H1 (cell line): ENCODE results near the gene MTIF3. TPM values are rescaled to one million over a fixed set of nuclear protein-coding genes. Genes with fewer than 3 reads are reported as not detected.

ENCODE experiments used
- CTCF ChIA-PET: fragments of 300-600 bp; sonication (Branson Sonifier 250); formaldehyde crosslinking; loops from one replicate; lab custom pipeline; 2021; ENCODE audit not compliant: partially characterized antibody; lab: Charles Lee
- POLR2A ChIA-PET: fragments of 300-600 bp; sonication (Branson Sonifier 250); formaldehyde crosslinking; loops from one replicate; lab custom pipeline; 2021; ENCODE audit warnings: inconsistent platforms; ENCODE audit not compliant: partially characterized antibody; lab: Charles Lee
- DNase-seq, 2 experiments: peaks; one replicate each; pipeline versions ENCODE4 v3.0.0 to v3.0.0-alpha.2; 2010 to 2022; ENCODE audit warnings: low spot score in 2 of 2, low read depth in 1 of 2, mixed read lengths in 1 of 2
- FAIRE-seq: peaks from 2 replicates; lab custom pipeline; 2011; peaks lifted over from hg19 to GRCh38; lab: Jason Lieb, UNC
- H2AFZ ChIP-seq: 2 replicates; pipeline ENCODE4 v1.8.1; 2012; ENCODE audit warnings: low read length, inconsistent platforms
- H2AK5ac ChIP-seq: 2 replicates; pipeline ENCODE4 v1.6.1; 2013; ENCODE audit warnings: low read depth, low read length
- H2BK120ac ChIP-seq: replicated peaks from 2 replicates; pipeline ENCODE3; 2013; ENCODE audit warnings: low read depth, low read length, inconsistent platforms
- H2BK12ac ChIP-seq: 2 replicates; pipeline ENCODE4 v1.6.1; 2013; ENCODE audit warnings: low read depth, low read length
- H2BK15ac ChIP-seq: 2 replicates; pipeline ENCODE4 v1.6.1; 2013; ENCODE audit warnings: low read length
- H2BK20ac ChIP-seq: 2 replicates; pipeline ENCODE4 v1.6.1; 2013; ENCODE audit warnings: low read length
- H2BK5ac ChIP-seq: 2 replicates; pipeline ENCODE4 v1.6.1; 2013; ENCODE audit warnings: low read depth, low read length
- H3K14ac ChIP-seq: 2 replicates; pipeline ENCODE4 v1.6.1; 2013; ENCODE audit warnings: inconsistent platforms; ENCODE audit not compliant: insufficient read length
- H3K18ac ChIP-seq: 2 replicates; pipeline ENCODE4 v1.6.1; 2013; ENCODE audit warnings: low read length; ENCODE audit errors: extremely low read depth
- H3K23ac ChIP-seq: 2 replicates; pipeline ENCODE4 v1.6.1; 2013; ENCODE audit warnings: inconsistent platforms; ENCODE audit not compliant: insufficient read length
- H3K23me2 ChIP-seq: 2 replicates; pipeline ENCODE4 v1.6.1; 2013; ENCODE audit warnings: low read depth, low read length
- H3K27ac ChIP-seq: 2 replicates; pipeline ENCODE4 v1.6.1; 2011; ENCODE audit warnings: low read depth, low read length, inconsistent platforms
- H3K27me3 ChIP-seq, 4 experiments: replicated peaks in 1 of 4; 1 replicate in 1 of 4; 2 replicates in 3 of 4; pipeline versions ENCODE4 v1.6.1 to v1.8.1; 2011 to 2013; ENCODE audit warnings: low read length in 3 of 4, mild to moderate bottlenecking in 3 of 4, inconsistent platforms in 2 of 4, mixed read lengths in 2 of 4, moderate library complexity in 1 of 4; ENCODE audit not compliant: control insufficient read depth in 3 of 4, insufficient read depth in 3 of 4; ENCODE audit errors: extremely low read depth in 1 of 4
- H3K36me3 ChIP-seq, 4 experiments: 2 replicates each; pipeline versions ENCODE4 v1.6.1 to v1.8.1; 2011 to 2013; ENCODE audit warnings: mild to moderate bottlenecking in 4 of 4, low read length in 3 of 4, moderate library complexity in 2 of 4, control low read depth in 1 of 4, inconsistent platforms in 1 of 4; ENCODE audit not compliant: insufficient read depth in 4 of 4, control insufficient read depth in 2 of 4
- H3K4ac ChIP-seq: replicated peaks from 2 replicates; pipeline ENCODE3; 2013; ENCODE audit warnings: low read length, low read depth, mixed read lengths, inconsistent platforms; ENCODE audit not compliant: insufficient read length
- H3K4me1 ChIP-seq, 4 experiments: replicated peaks in 1 of 4; 1 replicate in 1 of 4; 2 replicates in 3 of 4; pipeline versions ENCODE4 v1.6.1 to v1.8.1; 2011 to 2013; ENCODE audit warnings: low read length in 3 of 4, inconsistent platforms in 2 of 4, mixed read lengths in 1 of 4; ENCODE audit not compliant: insufficient read depth in 4 of 4, control insufficient read depth in 3 of 4
- H3K4me2 ChIP-seq, 2 experiments: 2 replicates each; pipeline versions ENCODE4 v1.6.1 to v1.8.1; 2011 to 2013; ENCODE audit warnings: low read depth in 2 of 2, low read length in 2 of 2, control low read depth in 1 of 2, inconsistent platforms in 1 of 2, mild to moderate bottlenecking in 1 of 2; ENCODE audit not compliant: insufficient read depth in 1 of 2
- H3K4me3 ChIP-seq, 4 experiments: fragments of 200-600, 300-600 bp in 1 of 4; sonication (generic), shearing (Covaris generic), sonication (Bioruptor Twin) in 1 of 4; 2 replicates each; pipeline versions ENCODE4 v1.5.1 to v1.8.1; 2011 to 2016; ENCODE audit warnings: low read length in 4 of 4, low read depth in 3 of 4, control low read depth in 2 of 4, inconsistent platforms in 2 of 4, mild to moderate bottlenecking in 2 of 4, mixed read lengths in 1 of 4, moderate library complexity in 1 of 4; ENCODE audit not compliant: insufficient read depth in 2 of 4; ENCODE audit errors: extremely low read depth in 1 of 4
- H3K56ac ChIP-seq: replicated peaks from 2 replicates; pipeline ENCODE3; 2013; ENCODE audit warnings: low read depth, mild to moderate bottlenecking, mixed read lengths, low read length, inconsistent platforms; ENCODE audit not compliant: insufficient read length
- H3K79me1 ChIP-seq: 2 replicates; pipeline ENCODE4 v1.6.1; 2013; ENCODE audit warnings: low read depth, low read length, control low read depth
- H3K79me2 ChIP-seq, 2 experiments: 2 replicates each; pipeline versions ENCODE4 v1.6.1 to v1.8.1; 2012 to 2013; ENCODE audit warnings: low read length in 2 of 2, mild to moderate bottlenecking in 2 of 2, inconsistent platforms in 1 of 2; ENCODE audit not compliant: insufficient read depth in 2 of 2, control insufficient read depth in 1 of 2
- H3K9ac ChIP-seq, 4 experiments: replicated peaks in 1 of 4; 1 replicate in 1 of 4; 2 replicates in 3 of 4; pipeline versions ENCODE4 v1.6.1 to v1.8.1; 2011 to 2013; ENCODE audit warnings: low read depth in 3 of 4, low read length in 3 of 4, control low read depth in 2 of 4, mild to moderate bottlenecking in 2 of 4, moderate library complexity in 2 of 4, inconsistent platforms in 1 of 4; ENCODE audit errors: extremely low read depth in 1 of 4
- H3K9me3 ChIP-seq, 2 experiments: 2 replicates each; pipeline versions ENCODE4 v1.6.1 to v1.8.1; 2012 to 2013; ENCODE audit warnings: mild to moderate bottlenecking in 2 of 2, moderate library complexity in 2 of 2, control low read depth in 1 of 2, inconsistent platforms in 1 of 2, low read depth in 1 of 2, low read length in 1 of 2, mixed read lengths in 1 of 2; ENCODE audit not compliant: insufficient read depth in 2 of 2
- H4K20me1 ChIP-seq, 2 experiments: replicated peaks in 1 of 2; 2 replicates each; pipeline versions ENCODE3 to v1.8.1; 2011 to 2013; ENCODE audit warnings: inconsistent platforms in 2 of 2, low read length in 2 of 2, mild to moderate bottlenecking in 1 of 2; ENCODE audit not compliant: insufficient read depth in 2 of 2, control insufficient read depth in 1 of 2
- H4K5ac ChIP-seq: 2 replicates; pipeline ENCODE4 v1.6.1; 2013; ENCODE audit warnings: low read length, low read depth, mixed read lengths, inconsistent platforms; ENCODE audit not compliant: insufficient read length
- H4K8ac ChIP-seq: 2 replicates; pipeline ENCODE4 v1.8.0; 2013; ENCODE audit warnings: mild to moderate bottlenecking, moderate library complexity, low read length, inconsistent platforms; ENCODE audit not compliant: insufficient read depth; ENCODE audit errors: extremely low read depth
- H4K91ac ChIP-seq: replicated peaks from 2 replicates; pipeline ENCODE3; 2013; ENCODE audit warnings: low read length, mixed read lengths, inconsistent platforms; ENCODE audit not compliant: insufficient read length
- RFX5 ChIP-seq: IDR thresholded peaks from 2 replicates; pipeline ENCODE4 v1.6.1; 2011; ENCODE audit warnings: low read depth, low read length, improper control_type of control experiment, borderline replicate concordance
- SAP30 ChIP-seq: fragments of 300-600 bp; sonication (generic); IDR thresholded peaks from 2 replicates; pipeline ENCODE4 v1.7.1; 2012; ENCODE audit warnings: low read length, moderate library complexity, mild to moderate bottlenecking, inconsistent platforms; ENCODE audit not compliant: insufficient read depth, insufficient replicate concordance
- TEAD4 ChIP-seq: IDR thresholded peaks from 2 replicates; pipeline ENCODE4 v1.6.1; 2012; ENCODE audit warnings: low read depth, low read length, inconsistent platforms, mixed read lengths
- WGBS, 2 experiments: shearing (Covaris generic) in 1 of 2; methylation state at CpG; one replicate each; pipeline versions ENCODE4 v1.1.6 to v1.1.7; 2013 to 2015; ENCODE audit warnings: low lambda C conversion rate in 2 of 2, mixed read lengths in 2 of 2, inconsistent platforms in 1 of 2, low coverage in 1 of 2, missing lambda C conversion rate in 1 of 2; ENCODE audit not compliant: insufficient replicate concordance in 2 of 2, insufficient coverage in 1 of 2, insufficient read length in 1 of 2; ENCODE audit errors: extremely low coverage in 1 of 2, missing lambda C conversion rate in 1 of 2; 5-methylcytosine and 5-hydroxymethylcytosine counted together
- polyA plus RNA-seq, 7 experiments: library from polyadenylated mRNA; depleted of rRNA in 3 of 7; stranded (reverse) in 5 of 7; unstranded in 2 of 7; fragments of >200 nt in 5 of 7; fragments of 200-250 nt in 2 of 7; gene quantifications; 1 replicate in 5 of 7; 2 replicates in 1 of 7; 4 replicates in 1 of 7; pipeline versions ENCODE4 v1.2.1 to v1.2.3, GENCODE V29; 2011 to 2013; ENCODE audit warnings: missing spikeins in 2 of 7, mixed read lengths in 2 of 7
- total RNA-seq: library from RNA; stranded (reverse); fragmentation: NEBNext Ultra II Directional; extraction: Animal tissue kit (Norgen Biotek cat#: 25700); gene quantifications from 2 replicates; pipeline ENCODE4 v1.2.1, GENCODE V29; 2021
- TF ChIP-seq, protein P1 (sequence below): IDR thresholded peaks from 2 replicates; pipeline ENCODE4 v1.6.1; 2011; ENCODE audit warnings: low read depth, mild to moderate bottlenecking, low read length; ENCODE audit not compliant: insufficient read depth

Gene MTIF3
- total and polyA plus RNA-seq, 2 of the 8 experiments (the other 6 are each of a cell fraction or from before 2014, with no cell fraction given): 29.4 to 36.4 TPM

GRCh38 chr13:27496006-27496405, 45.6 kb upstream of the MTIF3 start:
- Histone ChIP-seq H3K4me2 (no peak overlapping the region), H2AFZ (no peak overlapping the region), H4K20me1 (no peaks in the 10 kb centered on the region), H3K36me3 (no peaks in the 10 kb centered on the region), H3K4me1 (0 out of 7 replicates have a peak, but pooled peaks cover 0 to 1% (median 0%) of the 10 kb centered on the region in 4 experiments), H3K9ac (no peak overlapping the region), H3K27ac (no peak overlapping the region), H2BK5ac (no peak overlapping the region), H3K56ac (no peak overlapping the region), H4K5ac (no peak overlapping the region), H3K27me3 (no peaks in the 10 kb centered on the region), H2BK12ac (no peak overlapping the region), H4K91ac (no peak overlapping the region), H3K14ac (no peak overlapping the region), H2AK5ac (no peak overlapping the region), H3K4me3 (no peak overlapping the region), H3K4ac (no peak overlapping the region), H3K9me3 (no peaks in the 10 kb centered on the region), H3K23ac (no peak overlapping the region), H2BK15ac (no peak overlapping the region), H3K79me2 (no peaks in the 10 kb centered on the region), H3K23me2 (no peaks in the 10 kb centered on the region), H2BK120ac (no peak overlapping the region), H2BK20ac (no peak overlapping the region), H4K8ac (no peak overlapping the region), H3K18ac (no peak overlapping the region), H3K79me1 (no peaks in the 10 kb centered on the region)
- 78% methylated on average over 4 of the region's 4 CpGs; no CpG with 5 or more reads in 1 of the 2 experiments for WGBS, 2 experiments
- ChIA-PET CTCF (interaction anchor here (4.2 kb wide), 1 partner anchor 123 kb away, joined by 13 read pairs; no protein-coding TSS in a partner anchor), POLR2A (no interaction called here)
- FAIRE-seq: no peak
- no peak for DNase-seq
- no peak for TF ChIP-seq SAP30
- TF ChIP-seq, protein P1, sequence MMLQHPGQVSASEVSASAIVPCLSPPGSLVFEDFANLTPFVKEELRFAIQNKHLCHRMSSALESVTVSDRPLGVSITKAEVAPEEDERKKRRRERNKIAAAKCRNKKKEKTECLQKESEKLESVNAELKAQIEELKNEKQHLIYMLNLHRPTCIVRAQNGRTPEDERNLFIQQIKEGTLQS: no peak
- no peak for TF ChIP-seq TEAD4
- no peak for TF ChIP-seq RFX5
